H1 (cell line): ENCODE results near the gene OXSR1. TPM values are rescaled to one million over a fixed set of nuclear protein-coding genes. Genes with fewer than 3 reads are reported as not detected.

Experiments used
- CTCF ChIA-PET: fragments of 300-600 bp; sonication (Branson Sonifier 250); formaldehyde crosslinking; loops from one replicate; lab custom pipeline; 2021; ENCODE audit not compliant: partially characterized antibody; lab: Charles Lee
- POLR2A ChIA-PET: fragments of 300-600 bp; sonication (Branson Sonifier 250); formaldehyde crosslinking; loops from one replicate; lab custom pipeline; 2021; ENCODE audit warnings: inconsistent platforms; ENCODE audit not compliant: partially characterized antibody; lab: Charles Lee
- DNase-seq, 2 experiments: peaks; one replicate each; pipeline versions ENCODE4 v3.0.0 to v3.0.0-alpha.2; 2010 to 2022; ENCODE audit warnings: low spot score in 2 of 2, low read depth in 1 of 2, mixed read lengths in 1 of 2
- FAIRE-seq: peaks from 2 replicates; lab custom pipeline; 2011; peaks lifted over from hg19 to GRCh38; lab: Jason Lieb, UNC
- H2AFZ ChIP-seq: 2 replicates; pipeline ENCODE4 v1.8.1; 2012; ENCODE audit warnings: low read length, inconsistent platforms
- H2AK5ac ChIP-seq: 2 replicates; pipeline ENCODE4 v1.6.1; 2013; ENCODE audit warnings: low read depth, low read length
- H2BK120ac ChIP-seq: replicated peaks from 2 replicates; pipeline ENCODE3; 2013; ENCODE audit warnings: low read depth, low read length, inconsistent platforms
- H2BK12ac ChIP-seq: 2 replicates; pipeline ENCODE4 v1.6.1; 2013; ENCODE audit warnings: low read depth, low read length
- H2BK15ac ChIP-seq: 2 replicates; pipeline ENCODE4 v1.6.1; 2013; ENCODE audit warnings: low read length
- H2BK20ac ChIP-seq: 2 replicates; pipeline ENCODE4 v1.6.1; 2013; ENCODE audit warnings: low read length
- H2BK5ac ChIP-seq: 2 replicates; pipeline ENCODE4 v1.6.1; 2013; ENCODE audit warnings: low read depth, low read length
- H3K14ac ChIP-seq: 2 replicates; pipeline ENCODE4 v1.6.1; 2013; ENCODE audit warnings: inconsistent platforms; ENCODE audit not compliant: insufficient read length
- H3K18ac ChIP-seq: 2 replicates; pipeline ENCODE4 v1.6.1; 2013; ENCODE audit warnings: low read length; ENCODE audit errors: extremely low read depth
- H3K23ac ChIP-seq: 2 replicates; pipeline ENCODE4 v1.6.1; 2013; ENCODE audit warnings: inconsistent platforms; ENCODE audit not compliant: insufficient read length
- H3K23me2 ChIP-seq: 2 replicates; pipeline ENCODE4 v1.6.1; 2013; ENCODE audit warnings: low read depth, low read length
- H3K27ac ChIP-seq: 2 replicates; pipeline ENCODE4 v1.6.1; 2011; ENCODE audit warnings: low read depth, low read length, inconsistent platforms
- H3K27me3 ChIP-seq, 4 experiments: replicated peaks in 1 of 4; 1 replicate in 1 of 4; 2 replicates in 3 of 4; pipeline versions ENCODE4 v1.6.1 to v1.8.1; 2011 to 2013; ENCODE audit warnings: low read length in 3 of 4, mild to moderate bottlenecking in 3 of 4, inconsistent platforms in 2 of 4, mixed read lengths in 2 of 4, moderate library complexity in 1 of 4; ENCODE audit not compliant: control insufficient read depth in 3 of 4, insufficient read depth in 3 of 4; ENCODE audit errors: extremely low read depth in 1 of 4
- H3K36me3 ChIP-seq, 4 experiments: 2 replicates each; pipeline versions ENCODE4 v1.6.1 to v1.8.1; 2011 to 2013; ENCODE audit warnings: mild to moderate bottlenecking in 4 of 4, low read length in 3 of 4, moderate library complexity in 2 of 4, control low read depth in 1 of 4, inconsistent platforms in 1 of 4; ENCODE audit not compliant: insufficient read depth in 4 of 4, control insufficient read depth in 2 of 4
- H3K4ac ChIP-seq: replicated peaks from 2 replicates; pipeline ENCODE3; 2013; ENCODE audit warnings: low read length, low read depth, mixed read lengths, inconsistent platforms; ENCODE audit not compliant: insufficient read length
- H3K4me1 ChIP-seq, 4 experiments: replicated peaks in 1 of 4; 1 replicate in 1 of 4; 2 replicates in 3 of 4; pipeline versions ENCODE4 v1.6.1 to v1.8.1; 2011 to 2013; ENCODE audit warnings: low read length in 3 of 4, inconsistent platforms in 2 of 4, mixed read lengths in 1 of 4; ENCODE audit not compliant: insufficient read depth in 4 of 4, control insufficient read depth in 3 of 4
- H3K4me2 ChIP-seq, 2 experiments: 2 replicates each; pipeline versions ENCODE4 v1.6.1 to v1.8.1; 2011 to 2013; ENCODE audit warnings: low read depth in 2 of 2, low read length in 2 of 2, control low read depth in 1 of 2, inconsistent platforms in 1 of 2, mild to moderate bottlenecking in 1 of 2; ENCODE audit not compliant: insufficient read depth in 1 of 2
- H3K4me3 ChIP-seq, 4 experiments: fragments of 200-600, 300-600 bp in 1 of 4; sonication (generic), shearing (Covaris generic), sonication (Bioruptor Twin) in 1 of 4; 2 replicates each; pipeline versions ENCODE4 v1.5.1 to v1.8.1; 2011 to 2016; ENCODE audit warnings: low read length in 4 of 4, low read depth in 3 of 4, control low read depth in 2 of 4, inconsistent platforms in 2 of 4, mild to moderate bottlenecking in 2 of 4, mixed read lengths in 1 of 4, moderate library complexity in 1 of 4; ENCODE audit not compliant: insufficient read depth in 2 of 4; ENCODE audit errors: extremely low read depth in 1 of 4
- H3K56ac ChIP-seq: replicated peaks from 2 replicates; pipeline ENCODE3; 2013; ENCODE audit warnings: low read depth, mild to moderate bottlenecking, mixed read lengths, low read length, inconsistent platforms; ENCODE audit not compliant: insufficient read length
- H3K79me1 ChIP-seq: 2 replicates; pipeline ENCODE4 v1.6.1; 2013; ENCODE audit warnings: low read depth, low read length, control low read depth
- H3K79me2 ChIP-seq, 2 experiments: 2 replicates each; pipeline versions ENCODE4 v1.6.1 to v1.8.1; 2012 to 2013; ENCODE audit warnings: low read length in 2 of 2, mild to moderate bottlenecking in 2 of 2, inconsistent platforms in 1 of 2; ENCODE audit not compliant: insufficient read depth in 2 of 2, control insufficient read depth in 1 of 2
- H3K9ac ChIP-seq, 4 experiments: replicated peaks in 1 of 4; 1 replicate in 1 of 4; 2 replicates in 3 of 4; pipeline versions ENCODE4 v1.6.1 to v1.8.1; 2011 to 2013; ENCODE audit warnings: low read depth in 3 of 4, low read length in 3 of 4, control low read depth in 2 of 4, mild to moderate bottlenecking in 2 of 4, moderate library complexity in 2 of 4, inconsistent platforms in 1 of 4; ENCODE audit errors: extremely low read depth in 1 of 4
- H3K9me3 ChIP-seq, 2 experiments: 2 replicates each; pipeline versions ENCODE4 v1.6.1 to v1.8.1; 2012 to 2013; ENCODE audit warnings: mild to moderate bottlenecking in 2 of 2, moderate library complexity in 2 of 2, control low read depth in 1 of 2, inconsistent platforms in 1 of 2, low read depth in 1 of 2, low read length in 1 of 2, mixed read lengths in 1 of 2; ENCODE audit not compliant: insufficient read depth in 2 of 2
- H4K20me1 ChIP-seq, 2 experiments: replicated peaks in 1 of 2; 2 replicates each; pipeline versions ENCODE3 to v1.8.1; 2011 to 2013; ENCODE audit warnings: inconsistent platforms in 2 of 2, low read length in 2 of 2, mild to moderate bottlenecking in 1 of 2; ENCODE audit not compliant: insufficient read depth in 2 of 2, control insufficient read depth in 1 of 2
- H4K5ac ChIP-seq: 2 replicates; pipeline ENCODE4 v1.6.1; 2013; ENCODE audit warnings: low read length, low read depth, mixed read lengths, inconsistent platforms; ENCODE audit not compliant: insufficient read length
- H4K8ac ChIP-seq: 2 replicates; pipeline ENCODE4 v1.8.0; 2013; ENCODE audit warnings: mild to moderate bottlenecking, moderate library complexity, low read length, inconsistent platforms; ENCODE audit not compliant: insufficient read depth; ENCODE audit errors: extremely low read depth
- H4K91ac ChIP-seq: replicated peaks from 2 replicates; pipeline ENCODE3; 2013; ENCODE audit warnings: low read length, mixed read lengths, inconsistent platforms; ENCODE audit not compliant: insufficient read length
- ATF3 ChIP-seq: IDR thresholded peaks from 2 replicates; pipeline ENCODE4 v1.6.1; 2011; ENCODE audit warnings: low read depth, mild to moderate bottlenecking, low read length; ENCODE audit not compliant: insufficient read depth
- BCL11A ChIP-seq, 2 experiments: IDR thresholded peaks; one replicate each; pipeline ENCODE4 v1.6.1; 2011; ENCODE audit warnings: low read depth in 2 of 2, low read length in 2 of 2, mild to moderate bottlenecking in 2 of 2
- CBX5 ChIP-seq: fragments of 300-800, 300-1000 bp; sonication (generic); IDR thresholded peaks from 2 replicates; pipeline ENCODE4 v1.7.1; 2016; ENCODE audit warnings: antibody characterized with exemption, low read length, low read depth
- CBX8 ChIP-seq: fragments of 300-800, 300-1000 bp; sonication (generic); IDR thresholded peaks from 2 replicates; pipeline ENCODE4 v1.7.1; 2016; ENCODE audit warnings: low read depth, low read length, borderline replicate concordance
- CREB1 ChIP-seq: IDR thresholded peaks from 2 replicates; pipeline ENCODE4 v1.6.1; 2012; ENCODE audit warnings: inconsistent platforms
- EZH2 ChIP-seq: fragments of 200-600 bp; sonication (generic); IDR thresholded peaks from 2 replicates; pipeline ENCODE4 v1.7.1; 2012; ENCODE audit warnings: low read depth, mild to moderate bottlenecking, moderate library complexity, low read length, inconsistent platforms; ENCODE audit not compliant: severe bottlenecking
- HDAC6 ChIP-seq: IDR thresholded peaks from one replicate; pipeline ENCODE4 v1.7.1; 2012; ENCODE audit warnings: low read depth, mild to moderate bottlenecking, inconsistent platforms, low read length, moderate library complexity
- POLR2AphosphoS5 ChIP-seq: IDR thresholded peaks from 2 replicates; pipeline ENCODE4 v1.6.1; 2011; ENCODE audit warnings: low read depth, low read length
- RAD21 ChIP-seq, 2 experiments: IDR thresholded peaks in 1 of 2; conservative IDR thresholded peaks in 1 of 2; 2 replicates each; pipeline ENCODE4 v1.6.1; 2011; ENCODE audit warnings: low read depth in 2 of 2, low read length in 2 of 2, improper control_type of control experiment in 1 of 2, inconsistent platforms in 1 of 2, mild to moderate bottlenecking in 1 of 2, moderate library complexity in 1 of 2
- RFX5 ChIP-seq: IDR thresholded peaks from 2 replicates; pipeline ENCODE4 v1.6.1; 2011; ENCODE audit warnings: low read depth, low read length, improper control_type of control experiment, borderline replicate concordance
- SIN3A ChIP-seq, 2 experiments: IDR thresholded peaks in 1 of 2; conservative IDR thresholded peaks in 1 of 2; 2 replicates each; pipeline ENCODE4 v1.6.1; 2011 to 2012; ENCODE audit warnings: low read length in 2 of 2, improper control_type of control experiment in 1 of 2, low read depth in 1 of 2, mild to moderate bottlenecking in 1 of 2
- SIRT6 ChIP-seq: IDR thresholded peaks from one replicate; pipeline ENCODE4 v1.7.1; 2012; ENCODE audit warnings: low read length, inconsistent platforms
- TBP ChIP-seq: IDR thresholded peaks from 2 replicates; pipeline ENCODE4 v1.6.1; 2011; ENCODE audit warnings: low read depth, low read length, improper control_type of control experiment
- TEAD4 ChIP-seq: IDR thresholded peaks from 2 replicates; pipeline ENCODE4 v1.6.1; 2012; ENCODE audit warnings: low read depth, low read length, inconsistent platforms, mixed read lengths
- WGBS, 2 experiments: shearing (Covaris generic) in 1 of 2; methylation state at CpG; one replicate each; pipeline versions ENCODE4 v1.1.6 to v1.1.7; 2013 to 2015; ENCODE audit warnings: low lambda C conversion rate in 2 of 2, mixed read lengths in 2 of 2, inconsistent platforms in 1 of 2, low coverage in 1 of 2, missing lambda C conversion rate in 1 of 2; ENCODE audit not compliant: insufficient replicate concordance in 2 of 2, insufficient coverage in 1 of 2, insufficient read length in 1 of 2; ENCODE audit errors: extremely low coverage in 1 of 2, missing lambda C conversion rate in 1 of 2; 5-methylcytosine and 5-hydroxymethylcytosine counted together
- polyA plus RNA-seq, 7 experiments: library from polyadenylated mRNA; depleted of rRNA in 3 of 7; stranded (reverse) in 5 of 7; unstranded in 2 of 7; fragments of >200 nt in 5 of 7; fragments of 200-250 nt in 2 of 7; gene quantifications; 1 replicate in 5 of 7; 2 replicates in 1 of 7; 4 replicates in 1 of 7; pipeline versions ENCODE4 v1.2.1 to v1.2.3, GENCODE V29; 2011 to 2013; ENCODE audit warnings: missing spikeins in 2 of 7, mixed read lengths in 2 of 7
- total RNA-seq: library from RNA; stranded (reverse); fragmentation: NEBNext Ultra II Directional; extraction: Animal tissue kit (Norgen Biotek cat#: 25700); gene quantifications from 2 replicates; pipeline ENCODE4 v1.2.1, GENCODE V29; 2021

Gene OXSR1
- total and polyA plus RNA-seq, 2 of the 8 experiments (the other 6 are each of a cell fraction or from before 2014, with no cell fraction given): 25.1 to 47.0 TPM

- Histone ChIP-seq H3K9me3 (no peaks in the 10 kb centered on the region), H2BK120ac (no peak overlapping the region), H2AFZ (no peak overlapping the region), H2BK12ac (no peak overlapping the region), H3K27me3 (no peaks in the 10 kb centered on the region), H3K4me3 (no peak overlapping the region), H4K91ac (no peak overlapping the region), H3K23me2 (no peaks in the 10 kb centered on the region), H2BK15ac (no peak overlapping the region), H3K4ac (no peak overlapping the region), H3K79me1 (no peaks in the 10 kb centered on the region), H4K5ac (no peak overlapping the region), H4K20me1 (no peaks in the 10 kb centered on the region), H4K8ac (no peak overlapping the region), H3K79me2 (no peaks in the 10 kb centered on the region), H2AK5ac (no peak overlapping the region), H3K18ac (no peak overlapping the region), H3K36me3 (peaks cover 2 to 33% (median 22%) of the 10 kb centered on the region in 4 experiments; a peak in 7 of 8 replicates), H3K14ac (no peak overlapping the region), H3K56ac (no peak overlapping the region), H3K4me1 (no peaks in the 10 kb centered on the region), H2BK20ac (no peak overlapping the region), H2BK5ac (no peak overlapping the region), H3K27ac (no peak overlapping the region), H3K9ac (no peak overlapping the region; a peak in 1 of 7 replicates), H3K4me2 (no peak overlapping the region), H3K23ac (no peak overlapping the region)
- FAIRE-seq (no peak), DNase-seq (no peak)
- ChIA-PET CTCF (interaction anchor here (1.4 to 1.5 kb wide), 2 partner anchors 82 to 115 kb away, joined by 3 to 4 read pairs; no protein-coding TSS in a partner anchor), POLR2A (interaction anchor here (1.4 kb wide), 1 partner anchor 19 kb away, joined by 3 read pairs; the partner anchor contains the start of gene SLC22A13)
- 93% methylated on average over 4 of the region's 4 CpGs; no CpG with 5 or more reads in 1 of the 2 experiments for WGBS, 2 experiments
- TF ChIP-seq TBP (no peak), HDAC6 (no peak), TEAD4 (no peak), SIRT6 (no peak), RFX5 (no peak), ATF3 (no peak), CBX5 (no peak), BCL11A (IDR thresholded peaks at IDR 0.05; ENCODE audit: low read depth in 2 of 2, low read length in 2 of 2) (no peak), RAD21 (IDR thresholded peaks at IDR 0.05 in 1 of 2, conservative IDR thresholded peaks at IDR 0.05 in 1 of 2; ENCODE audit: low read depth in 2 of 2, low read length in 2 of 2) (no peak), CREB1 (no peak), CBX8 (no peak), EZH2 (no peak), POLR2AphosphoS5 (no peak), SIN3A (conservative IDR thresholded peaks at IDR 0.05 in 1 of 2, IDR thresholded peaks at IDR 0.05 in 1 of 2; ENCODE audit: low read depth in 1 of 2, low read length in 2 of 2) (no peak)
Observed at GRCh38 chr3:38245930-38246329, 80.6 kb downstream of the OXSR1 start.
